Stimulated activated CD4-positive, alpha-beta T cell treated with anti-CD3 and anti-CD28 coated beads, Interleukin-2, amount 100 ng/mL, for 4 hours (primary cell): ENCODE measurements around the gene THADA.

Experiments
- DNase-seq: peaks from one replicate; pipeline ENCODE4 v3.0.0-alpha.2; 2020; ENCODE audit warnings: low read depth

The THADA gene

DNA sequence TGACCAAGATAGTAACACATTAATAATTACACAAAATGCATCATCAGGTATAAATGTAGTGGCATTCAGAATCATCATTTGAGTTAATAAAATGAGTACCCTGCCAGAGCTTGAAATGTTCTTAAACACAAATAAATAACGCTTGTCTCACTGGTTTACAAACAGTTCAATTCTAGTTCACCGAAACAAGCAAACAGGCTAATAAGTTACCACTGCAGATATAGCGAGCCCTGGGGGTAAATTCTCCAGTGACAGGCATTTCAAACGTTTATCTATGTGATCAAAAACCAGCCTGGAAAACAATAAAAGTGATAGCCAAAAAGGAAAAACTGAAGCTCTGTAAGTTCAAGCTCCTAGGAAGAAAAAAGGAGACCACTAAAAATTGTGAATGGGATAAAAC lies 152.6 kb downstream of the THADA start:
- DNase-seq = no peak

- DNase-seq = no peak
Measured at GRCh38 chr2:43441195-43441594, 154.6 kb downstream of the THADA start.

GRCh38 chr2:43438858-43439655 lies 156.8 kb downstream of the THADA start:
- no peak for DNase-seq

DNA sequence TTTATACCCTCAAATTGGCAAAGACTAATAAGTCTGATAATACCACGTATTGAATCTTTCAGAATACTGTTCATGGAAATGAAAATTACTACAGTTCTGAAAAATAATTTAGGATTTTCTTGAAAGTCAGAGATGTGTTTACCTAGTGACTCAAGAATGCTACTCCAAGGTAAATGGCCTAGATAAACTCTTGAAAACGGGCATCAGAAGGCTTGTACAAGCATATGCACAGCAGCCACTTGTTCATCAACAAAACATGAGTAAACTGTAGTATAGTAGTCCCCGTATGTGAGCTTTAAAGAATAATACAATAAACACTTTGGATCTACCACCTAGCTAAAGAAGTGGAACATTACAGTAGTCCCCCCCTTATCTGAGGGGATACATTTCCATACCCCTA lies 157.5 kb downstream of the THADA start:
- no peak for DNase-seq

GRCh38 chr2:43437363-43437762 lies 158.5 kb downstream of the THADA start:
- DNase-seq = no peak

GRCh38 chr2:43436431-43436830 lies 159.4 kb downstream of the THADA start:
- DNase-seq = no peak

- DNase-seq = no peak
Measured at GRCh38 chr2:43435746-43436145, 160.1 kb downstream of the THADA start.

DNA sequence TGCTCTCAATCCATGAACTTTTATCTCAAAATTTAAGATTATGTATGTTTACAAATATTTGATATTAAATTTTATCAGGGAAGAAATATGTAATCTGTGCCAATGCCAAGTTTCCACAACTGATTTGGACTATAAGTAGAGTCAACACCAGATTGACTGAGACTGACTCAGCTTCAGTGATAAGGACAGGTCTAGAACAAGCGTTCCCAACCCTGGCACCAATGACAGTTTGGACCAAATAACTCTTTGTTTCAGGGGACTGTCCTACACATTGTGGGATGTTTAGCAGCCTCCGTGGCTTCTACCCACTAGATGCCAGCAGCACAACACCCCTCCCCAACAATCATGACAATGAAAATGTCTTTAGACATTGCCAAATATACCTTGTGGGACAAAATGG lies 165.3 kb downstream of the THADA start:
- DNase-seq = no peak

GRCh38 chr2:43429369-43429768 lies 166.5 kb downstream of the THADA start:
- DNase-seq = no peak

DNA sequence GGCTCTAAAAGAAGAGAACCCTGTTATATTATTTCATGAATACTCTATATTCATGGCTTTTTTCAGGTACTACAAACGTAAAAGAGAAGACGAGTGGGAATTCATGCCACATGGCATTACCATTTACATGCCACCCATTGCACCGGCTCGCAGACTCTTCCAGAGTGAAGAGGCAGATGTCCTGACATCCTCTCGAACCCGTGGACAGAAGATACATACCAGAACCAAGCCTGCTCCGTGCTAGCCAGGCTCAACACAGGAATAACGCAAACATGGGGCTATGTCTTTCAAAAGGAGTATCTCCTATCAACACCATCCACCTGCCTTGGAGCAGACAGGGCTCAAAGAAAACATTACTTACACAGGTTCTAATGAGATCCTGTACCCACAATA lies 168.8 kb downstream of the THADA start:
- no peak for DNase-seq

DNA sequence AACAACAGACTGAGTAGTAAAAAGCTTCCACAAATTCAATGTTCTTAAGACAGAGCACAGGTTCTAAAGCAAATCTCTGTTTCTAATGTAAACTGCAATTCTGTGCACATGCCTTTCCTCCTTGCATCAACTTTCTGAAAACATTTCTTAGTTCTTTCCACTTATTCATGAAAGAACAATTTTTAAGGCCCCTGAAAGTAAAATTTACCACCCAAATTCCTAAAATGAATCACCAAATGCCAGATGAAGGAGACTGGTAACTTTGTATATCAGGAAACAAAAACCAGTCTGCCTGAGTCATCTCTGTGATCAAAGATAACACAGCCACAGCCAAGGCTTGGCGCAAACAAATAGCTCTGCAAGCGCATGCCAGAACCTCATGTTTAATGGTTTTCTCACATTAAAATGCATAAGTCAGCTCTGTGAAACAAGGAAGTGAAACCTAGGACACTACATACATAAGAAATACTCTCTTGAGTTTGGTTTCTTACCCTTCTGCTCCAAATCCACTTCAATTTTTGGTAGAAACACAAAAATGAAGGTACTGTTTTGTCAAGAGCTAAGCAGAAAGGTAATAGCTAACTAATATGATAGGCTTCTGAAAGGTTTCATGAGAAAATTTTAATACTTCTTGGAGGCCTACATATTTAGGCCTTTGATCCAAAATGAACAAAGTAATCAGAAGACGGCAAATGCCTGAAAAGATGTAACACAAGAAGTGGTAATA lies 169.4 kb downstream of the THADA start:
- DNase-seq = peak; percentile 47

- DNase-seq = no peak
Measured at GRCh38 chr2:43425659-43426058, 170.2 kb downstream of the THADA start.

DNA sequence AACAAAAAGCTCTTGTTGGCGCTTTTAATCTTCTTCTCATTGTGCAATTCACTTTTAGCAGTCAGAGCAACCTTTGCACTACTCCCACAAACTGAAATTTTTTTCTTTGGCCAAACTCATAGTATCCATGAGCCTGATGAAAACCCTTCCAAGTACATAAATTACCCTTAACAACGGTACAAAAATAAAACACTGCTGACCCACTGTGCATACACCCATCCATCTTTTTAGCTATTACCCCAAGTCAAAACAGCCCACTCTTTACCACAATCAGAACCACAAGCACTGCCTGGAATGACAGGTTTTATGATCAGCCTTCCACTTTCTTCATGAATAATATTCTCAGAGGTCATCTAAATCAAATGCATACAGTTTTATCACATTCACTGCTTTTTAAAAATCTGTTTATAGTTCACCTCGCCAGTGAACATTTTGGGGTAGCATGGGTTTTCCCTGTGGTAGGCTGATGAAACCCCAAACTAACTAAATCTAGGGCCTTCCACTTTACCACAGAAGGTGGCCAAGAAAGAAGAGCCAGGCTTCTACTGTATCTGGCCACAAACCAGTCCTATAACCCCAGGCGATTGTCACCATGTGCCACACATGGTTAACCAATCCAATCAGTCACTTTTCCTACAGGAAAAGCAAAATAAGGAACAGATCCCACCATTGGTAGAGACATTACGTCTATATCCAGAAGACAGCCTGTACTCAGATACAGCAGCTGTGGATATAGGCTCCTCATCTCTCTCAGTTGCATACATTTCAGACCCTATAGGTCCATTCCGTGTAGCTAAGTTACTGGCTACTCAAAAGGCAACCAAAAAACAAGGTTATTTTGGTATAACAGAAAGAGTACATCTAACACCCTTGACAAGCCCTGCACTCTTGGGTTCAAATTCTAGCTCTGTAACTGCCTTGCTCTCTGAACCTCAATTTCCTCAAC lies 171.3 kb downstream of the THADA start:
- no peak for DNase-seq

DNA sequence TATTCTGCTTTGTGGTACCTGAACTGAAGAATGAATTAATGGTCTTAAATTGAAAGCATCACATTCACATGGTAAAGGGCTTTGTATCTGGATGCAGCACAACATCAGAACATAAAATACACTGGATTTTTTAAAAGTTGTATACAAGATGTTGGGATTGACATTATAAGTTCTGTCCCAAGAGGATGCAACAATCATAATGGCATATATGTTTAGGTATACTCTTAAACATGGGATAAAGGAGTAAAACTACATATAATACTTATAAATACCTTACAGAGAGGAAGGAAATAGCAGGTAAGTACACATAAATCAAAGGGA lies 171.9 kb downstream of the THADA start:
- DNase-seq = no peak

DNA sequence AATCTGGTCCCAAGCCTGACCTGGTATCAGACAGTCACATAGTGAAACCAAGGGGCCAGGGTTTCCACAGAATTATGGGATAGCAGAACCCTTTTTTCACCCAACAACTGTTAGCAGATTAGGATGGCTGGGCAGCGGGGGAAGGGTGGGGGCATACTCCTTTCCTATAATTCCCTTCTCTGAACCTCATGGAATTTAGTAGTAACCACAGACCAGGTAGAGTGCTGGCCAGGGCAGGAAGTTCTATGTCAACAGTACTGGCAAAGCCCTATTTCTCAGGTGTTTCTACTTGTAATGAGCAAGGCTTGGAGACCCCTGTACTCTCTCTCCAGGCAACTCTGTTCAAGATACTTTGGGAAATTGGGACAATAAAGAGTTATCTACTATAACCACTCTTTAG lies 174.6 kb downstream of the THADA start:
- no peak for DNase-seq

- no peak for DNase-seq
Measured at GRCh38 chr2:43420389-43420801, 175.4 kb downstream of the THADA start.

GRCh38 chr2:43419876-43420275 lies 176.0 kb downstream of the THADA start:
- DNase-seq = no peak

DNA sequence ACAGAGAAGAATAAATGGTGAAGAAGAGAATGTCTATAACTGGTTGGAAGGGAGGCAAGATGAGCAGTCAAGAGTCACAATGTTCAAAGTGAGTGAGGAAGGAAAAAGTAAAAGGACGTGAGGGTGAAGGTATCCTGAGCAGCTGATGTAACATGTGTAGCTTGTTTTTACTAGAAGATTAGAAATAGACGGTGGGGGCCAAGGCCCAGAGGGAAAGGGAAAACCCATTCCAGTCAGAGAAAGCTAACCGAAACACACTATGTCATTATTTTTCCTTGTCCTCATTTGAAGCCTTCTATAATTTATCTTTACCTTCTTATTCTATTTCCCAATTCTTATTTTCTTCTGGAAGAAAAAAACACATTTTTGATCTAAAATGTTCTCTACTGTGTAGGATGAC lies 176.6 kb downstream of the THADA start:
- DNase-seq = no peak

DNA sequence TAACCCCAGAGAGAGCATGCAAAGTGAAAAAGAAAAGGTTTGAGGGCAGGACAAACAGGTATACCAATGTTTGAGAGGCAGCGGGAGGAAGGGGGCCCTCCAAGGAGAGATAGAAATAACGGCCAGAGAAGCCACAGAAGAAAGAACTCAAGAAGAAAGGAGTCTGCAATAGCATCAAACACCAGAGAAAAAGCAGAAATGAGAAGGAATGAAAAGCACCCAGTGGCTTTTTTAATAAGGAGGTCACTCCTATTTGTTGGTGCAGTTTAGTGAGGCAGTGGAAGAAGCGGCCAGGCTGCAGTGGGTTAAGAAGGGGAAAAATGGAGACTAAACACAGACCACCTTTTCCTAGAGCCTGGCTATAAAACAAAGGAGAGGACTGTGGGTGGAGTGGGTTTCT lies 177.2 kb downstream of the THADA start:
- no peak for DNase-seq

GRCh38 chr2:43417300-43417699 lies 178.5 kb downstream of the THADA start:
- DNase-seq = no peak

DNA sequence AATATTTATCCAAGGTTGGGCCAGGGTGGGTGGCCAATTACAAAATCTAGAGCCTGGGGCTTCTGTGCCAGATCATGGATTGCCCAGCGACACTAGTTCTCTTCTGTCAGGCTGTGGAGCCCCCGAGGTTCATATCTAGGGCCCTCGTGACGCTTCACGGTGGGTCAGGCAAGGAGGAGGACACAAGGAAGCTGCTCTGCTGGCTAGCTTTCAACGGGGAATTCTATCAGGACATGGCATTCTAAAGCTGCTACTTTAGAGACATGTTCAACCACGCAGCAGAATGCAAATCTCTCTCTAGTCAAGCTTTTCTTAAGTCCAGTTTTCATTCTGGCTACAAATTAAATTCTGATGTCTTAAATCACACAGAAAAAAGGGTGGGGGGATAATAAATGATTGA lies 180.2 kb downstream of the THADA start:
- no peak for DNase-seq

DNA sequence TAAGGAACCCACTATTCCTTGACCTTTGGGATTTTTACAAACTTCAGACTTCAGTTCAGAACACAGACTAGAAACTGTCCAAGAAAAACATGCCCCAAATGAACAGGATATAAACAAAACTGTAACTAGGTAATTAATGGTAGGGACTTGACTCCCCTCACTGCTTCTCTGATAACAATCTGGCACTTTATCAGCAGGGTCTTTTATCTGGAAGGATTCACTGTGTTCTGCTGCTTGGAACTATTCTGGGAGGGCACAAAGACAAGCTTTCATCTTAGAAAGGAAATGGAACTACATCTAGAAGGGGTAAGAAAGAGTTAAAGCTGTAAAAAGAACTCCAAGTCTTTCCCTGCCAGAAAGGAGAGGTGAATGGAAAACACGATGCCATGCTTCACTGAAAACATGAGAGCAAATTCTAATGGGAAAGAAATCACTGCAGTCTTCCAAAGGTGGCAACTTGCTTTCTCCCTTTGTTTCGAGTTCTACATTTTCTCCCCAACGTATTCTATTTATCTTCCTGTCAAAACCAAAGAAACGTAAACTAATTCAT lies 181.2 kb downstream of the THADA start:
- no peak for DNase-seq
